CD1c-positive myeloid dendritic cell (primary cell): Measurements from ENCODE around the gene HMCN2.
A peak's percentile ranks its signal among the peaks of the same experiment; 100 is the strongest.
"Not testable (repeated sequence)": the region's sequence is repeated elsewhere in the genome, so short reads cannot be mapped to it uniquely, and the experiment has no call there.

ENCODE experiments used
- DNase-seq: peaks from one replicate; pipeline ENCODE4 v3.0.0-alpha.2; 2016; ENCODE audit errors: extremely low spot score

HMCN2 gene

GRCh38 chr9:130264414-130265350, 878 bp upstream of the HMCN2 start:
- DNase-seq: no peak

DNA sequence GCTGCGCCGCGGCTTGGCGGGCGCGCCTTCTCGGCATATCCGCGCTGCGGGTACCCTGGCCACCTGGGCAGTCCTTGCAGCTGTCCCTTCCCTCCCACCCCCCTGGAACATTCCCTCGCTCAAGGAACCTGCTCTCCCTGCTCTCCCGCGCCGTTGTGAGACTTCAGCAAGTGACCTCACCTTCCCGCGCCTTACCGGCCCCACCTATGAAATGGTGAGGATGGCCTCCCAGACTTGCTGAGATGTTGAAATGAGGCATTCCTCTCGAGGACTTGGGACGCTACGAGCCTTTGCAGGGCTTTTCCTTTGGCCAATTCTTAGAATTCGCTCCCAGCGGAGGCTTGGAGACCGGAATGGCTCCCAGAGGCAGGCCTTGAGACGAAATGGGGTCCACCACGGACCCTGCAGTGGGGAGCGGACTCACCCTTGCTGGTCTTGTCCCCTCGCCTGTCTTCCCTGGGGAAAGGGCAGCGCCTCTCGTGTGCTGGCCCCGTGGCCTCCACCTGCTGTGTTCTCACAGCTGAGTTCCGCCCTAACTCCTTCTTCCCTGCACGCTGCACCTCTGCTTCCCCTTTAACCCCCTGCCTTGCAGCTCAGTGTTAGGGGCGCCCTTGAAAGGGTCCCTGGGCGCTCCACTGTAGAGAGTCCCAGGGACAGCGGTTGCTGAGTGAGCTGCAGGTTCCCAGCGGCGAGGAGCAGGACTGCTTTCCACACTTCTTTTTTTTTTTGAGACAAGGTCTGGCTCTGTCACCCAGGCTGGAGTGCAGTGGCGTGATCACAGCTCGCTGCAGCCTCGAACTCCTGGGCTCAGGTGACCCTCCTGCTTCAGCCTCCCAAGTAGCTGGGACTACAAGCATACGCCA, 907 bp downstream of the HMCN2 start:
- no peak for DNase-seq

- no peak for DNase-seq
Observed at GRCh38 chr9:130267930-130268329, 2.4 kb downstream of the HMCN2 start.

- peak; percentile 54 for DNase-seq
Observed at GRCh38 chr9:130268521-130269211, 3.1 kb downstream of the HMCN2 start.

DNA sequence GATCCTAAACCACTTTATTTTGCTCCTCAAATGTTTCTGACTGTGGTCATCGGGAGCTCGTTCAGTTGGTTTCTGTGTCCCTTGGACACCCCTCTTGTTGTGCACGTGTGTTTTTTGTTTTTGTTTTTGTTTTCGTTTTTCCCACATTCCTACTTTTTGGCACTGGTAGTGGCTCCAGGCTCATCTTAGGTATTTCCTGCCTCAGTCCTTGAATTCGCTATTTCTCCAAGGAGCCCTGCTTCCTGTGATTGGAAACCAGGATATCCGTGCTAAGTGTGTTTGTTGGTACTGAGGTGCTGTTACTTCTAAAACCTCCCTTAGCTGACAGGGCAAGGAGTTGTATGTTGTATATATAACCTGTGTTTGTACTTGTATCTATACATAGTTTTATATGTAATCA, 5.9 kb downstream of the HMCN2 start:
- no peak for DNase-seq

DNA sequence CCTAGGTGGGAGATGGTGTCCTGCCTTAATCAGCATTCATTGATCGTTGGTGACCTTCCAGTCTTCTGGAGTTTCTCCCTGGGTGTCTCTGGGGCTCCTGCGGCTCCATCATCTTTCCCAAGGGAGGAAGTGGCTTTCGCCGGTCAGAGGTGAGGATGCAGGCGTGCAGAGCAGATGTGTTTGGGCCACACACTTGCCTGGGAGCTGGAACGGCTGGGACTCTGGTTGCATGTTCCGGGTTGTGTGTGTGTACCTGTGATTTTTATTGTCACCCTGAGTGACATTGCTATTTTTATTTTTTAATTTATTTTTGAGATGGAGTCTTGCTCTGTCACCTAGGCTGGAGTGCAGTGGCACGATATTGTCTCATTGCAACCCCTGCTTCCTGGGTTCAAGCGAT, 9.6 kb downstream of the HMCN2 start:
- no peak for DNase-seq

GRCh38 chr9:130276121-130276520, 10.6 kb downstream of the HMCN2 start:
- DNase-seq: no peak

- DNase-seq: no peak
Observed at GRCh38 chr9:130276955-130277354, 11.4 kb downstream of the HMCN2 start.

DNA sequence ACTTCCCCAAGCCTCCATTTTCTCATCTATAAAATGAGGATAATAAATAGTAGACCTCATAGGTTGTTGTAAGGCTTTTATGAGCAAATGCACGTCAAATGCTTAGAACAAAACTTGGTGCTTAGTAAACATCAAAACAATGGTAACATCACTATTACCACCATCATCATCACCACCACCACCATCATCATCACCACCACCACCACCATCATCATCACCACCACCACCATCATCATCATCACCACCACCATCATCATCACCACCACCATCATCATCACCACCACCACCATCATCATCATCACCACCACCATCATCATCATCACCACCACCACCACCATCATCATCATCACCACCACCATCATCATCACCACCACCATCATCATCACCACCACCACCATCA, 12.0 kb downstream of the HMCN2 start:
- not testable (repeated sequence) for DNase-seq

DNA sequence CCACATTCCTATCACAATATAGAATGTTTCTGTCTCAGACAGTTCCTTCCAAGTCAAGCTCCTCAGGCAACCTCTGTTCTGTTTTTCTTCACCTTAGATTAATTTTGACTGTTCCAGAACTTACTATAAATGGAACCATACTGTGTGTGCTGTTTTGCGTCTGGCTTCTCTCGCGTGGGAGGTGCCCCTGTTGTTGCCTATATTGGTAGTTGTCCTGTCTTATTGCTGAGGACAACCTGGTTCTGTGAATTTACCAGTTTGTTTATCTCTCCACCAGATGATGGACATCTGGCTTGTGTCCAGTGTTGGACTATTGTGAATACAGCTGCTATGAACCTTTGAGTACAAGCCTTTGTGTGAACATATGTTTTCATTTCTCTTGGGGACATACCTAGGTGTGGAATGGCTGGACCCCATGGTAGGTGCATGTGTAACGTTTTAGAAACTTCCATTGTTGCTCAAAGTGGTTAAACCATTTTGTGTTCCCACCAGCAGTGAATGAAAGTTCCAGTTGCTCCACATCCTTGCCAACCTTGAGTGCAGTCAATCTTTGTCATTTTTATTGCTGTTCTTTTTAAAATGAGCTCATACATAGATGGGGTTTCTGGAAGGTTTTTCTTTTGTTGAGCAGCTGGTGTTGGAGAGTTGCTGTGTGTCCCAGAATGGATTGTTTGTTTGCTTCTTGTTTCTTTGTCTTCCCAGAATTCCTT, 18.1 kb downstream of the HMCN2 start:
- no peak for DNase-seq

- DNase-seq: no peak
Observed at GRCh38 chr9:130284249-130284625, 18.7 kb downstream of the HMCN2 start.

GRCh38 chr9:130284690-130285089, 19.1 kb downstream of the HMCN2 start:
- no peak for DNase-seq

DNA sequence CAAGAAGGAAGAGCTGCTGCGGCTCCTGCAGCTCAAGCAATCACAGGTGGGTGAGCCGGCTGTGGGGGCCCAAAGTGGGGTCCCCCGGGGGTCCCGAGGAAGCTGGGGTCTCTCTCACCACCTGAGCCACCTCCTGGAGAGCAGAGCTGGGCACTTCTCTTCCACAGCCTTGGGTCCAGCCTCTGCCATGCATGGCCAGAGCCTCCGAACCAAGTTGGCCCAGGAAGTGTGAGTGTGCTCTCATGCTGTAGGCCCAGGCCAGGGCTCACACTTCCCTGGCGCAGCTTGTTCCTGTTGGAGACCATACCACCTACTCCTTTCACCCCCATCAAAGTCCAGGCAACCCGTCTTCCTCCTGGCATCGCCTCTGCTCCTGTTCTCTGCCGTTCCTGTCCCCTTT, 19.7 kb downstream of the HMCN2 start:
- no peak for DNase-seq

GRCh38 chr9:130286072-130286770, 20.7 kb downstream of the HMCN2 start:
- no peak for DNase-seq

DNA sequence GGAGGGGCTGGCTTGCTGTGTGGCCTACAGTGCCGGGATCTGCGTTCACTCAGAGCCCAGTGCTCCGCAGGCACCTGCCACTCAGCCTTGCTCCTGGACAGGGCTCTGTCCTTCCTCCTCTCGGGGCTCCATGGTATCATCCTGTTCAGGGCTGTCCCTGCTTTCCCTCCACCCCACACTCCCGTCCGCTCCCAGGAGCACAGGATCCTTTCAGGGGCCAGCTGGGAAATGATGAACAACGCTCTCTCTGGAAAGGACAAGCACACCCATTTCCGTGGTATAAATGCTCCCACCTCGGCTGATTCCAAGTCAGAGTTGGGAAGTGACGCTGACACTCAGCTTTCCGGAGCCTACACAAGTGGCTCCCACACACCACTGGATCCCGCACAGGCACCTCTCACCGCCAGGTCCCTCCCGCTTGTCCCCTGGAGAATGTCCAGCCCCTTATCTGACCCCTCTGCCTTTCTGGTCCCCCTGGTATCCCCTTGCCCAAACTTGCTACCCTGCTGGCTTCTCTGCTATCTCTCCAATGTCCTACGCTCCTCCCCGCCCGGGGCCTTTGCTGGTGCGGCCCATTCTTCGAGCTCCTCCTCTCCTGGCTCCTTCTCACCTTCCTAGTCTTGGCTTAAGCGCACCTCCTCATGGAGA, 21.3 kb downstream of the HMCN2 start:
- DNase-seq: no peak

GRCh38 chr9:130287736-130288135, 22.2 kb downstream of the HMCN2 start:
- DNase-seq: no peak

DNA sequence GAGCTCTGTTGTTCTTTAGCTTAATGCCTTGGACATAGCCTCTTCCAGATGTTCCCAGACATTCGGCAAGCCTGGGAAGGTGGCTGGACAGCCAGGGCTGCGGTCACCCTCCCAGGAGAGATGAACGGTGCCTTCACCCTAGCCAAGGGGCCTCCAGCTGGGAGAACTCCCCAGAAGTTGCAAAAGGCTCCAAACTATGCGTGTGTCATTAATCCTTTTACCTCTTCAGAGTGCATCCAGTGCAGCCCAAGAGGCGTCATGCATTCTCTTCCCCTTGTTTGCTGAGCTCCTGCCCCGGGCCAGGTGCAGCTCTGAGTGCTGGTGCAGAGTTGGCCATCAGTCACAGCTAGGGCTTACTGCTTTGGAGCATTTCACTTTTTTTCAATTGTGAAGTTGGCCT, 22.8 kb downstream of the HMCN2 start:
- no peak for DNase-seq

DNA sequence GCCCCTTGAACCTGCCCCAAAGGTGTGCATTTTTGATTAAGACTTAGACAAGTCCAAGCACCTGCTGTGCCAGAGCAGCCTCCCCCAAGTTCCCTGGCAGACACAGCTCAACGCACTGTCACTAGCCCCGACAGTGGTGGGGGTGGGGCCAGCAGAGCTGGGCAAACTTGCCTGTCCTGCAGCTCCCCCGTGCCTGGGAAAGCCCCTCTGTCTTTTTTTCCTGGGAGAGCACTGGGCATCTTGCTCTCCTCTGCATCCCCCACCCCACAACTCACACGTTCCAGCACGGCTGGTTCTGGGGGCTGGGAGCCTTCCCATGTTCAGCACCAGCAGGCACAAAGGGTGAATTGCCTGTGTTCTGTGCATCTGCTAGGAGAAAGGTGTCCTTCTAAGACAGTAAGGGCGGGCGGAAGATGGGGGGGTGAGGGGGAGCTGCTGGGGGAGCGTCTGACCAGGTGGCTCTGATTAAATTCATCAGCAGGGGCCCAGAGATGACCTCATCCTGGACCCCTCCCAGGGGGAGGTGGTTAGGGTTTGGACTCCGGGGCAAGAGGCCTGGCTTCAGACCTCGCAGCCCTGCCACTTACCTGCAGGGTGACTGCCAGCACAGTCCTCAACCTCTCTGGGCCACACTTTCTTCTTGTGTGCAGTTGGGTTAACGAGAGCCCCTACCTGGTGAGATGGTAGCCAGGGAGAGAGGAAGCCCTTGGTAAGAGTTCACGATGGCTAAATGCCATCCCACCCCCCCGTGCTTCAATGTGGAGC, 23.5 kb downstream of the HMCN2 start:
- no peak for DNase-seq

DNA sequence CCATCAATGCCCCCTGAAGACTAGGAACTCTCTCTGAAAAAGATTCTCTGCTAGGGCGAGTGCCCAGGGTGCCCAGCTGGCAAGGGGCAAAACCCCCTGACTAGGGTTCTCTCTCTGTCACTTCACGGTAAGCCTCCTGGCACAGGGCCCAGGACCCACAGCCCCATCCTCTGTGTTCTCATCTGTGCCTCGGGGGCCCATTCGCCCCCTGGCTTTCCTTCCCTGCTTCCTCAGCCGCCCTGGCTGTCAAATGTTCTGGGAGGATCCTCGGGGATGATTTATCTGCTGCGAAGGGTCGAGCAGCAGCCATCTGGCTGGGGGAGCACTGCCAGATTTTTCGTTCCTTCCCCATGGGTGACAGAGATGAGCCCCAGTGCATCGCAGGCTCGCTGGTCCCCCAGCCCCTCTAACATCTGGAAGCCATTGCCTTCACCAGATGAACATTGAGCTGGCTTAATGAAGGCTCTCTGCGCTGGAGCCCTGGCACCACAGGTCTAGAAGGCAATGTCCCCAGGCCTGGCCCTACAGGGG, 24.2 kb downstream of the HMCN2 start:
- no peak for DNase-seq
